UCSD-AML1 (cell line): ENCODE measurements around the gene FLT3LG.

ENCODE experiments used
- DNase-seq: peaks from one replicate; lab custom pipeline; 2025; ENCODE audit not compliant: unreplicated experiment; lab: John Stamatoyannopoulos, UW

FLT3LG gene

DNA sequence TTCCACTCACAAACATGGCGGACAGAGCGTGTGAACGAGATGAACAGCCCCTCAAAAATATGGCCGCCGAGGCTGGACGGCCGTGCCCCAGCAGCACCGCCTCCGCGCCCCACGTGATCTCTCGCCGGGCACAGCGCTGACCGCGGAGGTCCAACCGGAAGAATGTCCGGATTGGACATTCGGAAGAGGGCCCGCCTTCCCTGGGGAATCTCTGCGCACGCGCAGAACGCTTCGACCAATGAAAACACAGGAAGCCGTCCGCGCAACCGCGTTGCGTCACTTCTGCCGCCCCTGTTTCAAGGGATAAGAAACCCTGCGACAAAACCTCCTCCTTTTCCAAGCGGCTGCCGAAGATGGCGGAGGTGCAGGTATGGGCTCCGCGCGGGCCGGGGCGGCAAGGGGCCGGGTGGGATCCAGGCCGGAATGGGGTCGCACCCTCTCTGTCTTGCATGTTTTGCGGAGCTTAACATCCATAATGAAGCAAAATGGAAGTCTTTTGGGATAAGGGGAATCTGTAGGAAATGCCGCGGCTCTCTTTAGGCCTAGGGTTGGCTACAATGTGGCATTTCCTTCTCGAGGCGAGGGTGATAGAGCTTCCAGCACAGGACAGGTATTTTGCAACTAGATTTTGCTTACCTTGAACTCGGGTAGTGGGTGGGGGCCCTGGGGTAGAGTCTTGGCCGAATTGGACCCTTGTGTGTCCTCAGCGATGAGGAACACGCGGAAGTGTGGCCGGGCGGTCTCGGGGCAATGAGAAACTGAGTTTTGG, 13.4 kb downstream of the FLT3LG start, which contains the start of gene RPL13A:
Gene RPL13A, plus strand, starts transcription at position 332 of the 769 bp plus-strand sequence. Its CDS starts 22 bp downstream, at position 354.
- peak; percentile 100 for DNase-seq

- DNase-seq: no peak
Observed at GRCh38 chr19:49488046-49488862, 14.2 kb downstream of the FLT3LG start.

DNA sequence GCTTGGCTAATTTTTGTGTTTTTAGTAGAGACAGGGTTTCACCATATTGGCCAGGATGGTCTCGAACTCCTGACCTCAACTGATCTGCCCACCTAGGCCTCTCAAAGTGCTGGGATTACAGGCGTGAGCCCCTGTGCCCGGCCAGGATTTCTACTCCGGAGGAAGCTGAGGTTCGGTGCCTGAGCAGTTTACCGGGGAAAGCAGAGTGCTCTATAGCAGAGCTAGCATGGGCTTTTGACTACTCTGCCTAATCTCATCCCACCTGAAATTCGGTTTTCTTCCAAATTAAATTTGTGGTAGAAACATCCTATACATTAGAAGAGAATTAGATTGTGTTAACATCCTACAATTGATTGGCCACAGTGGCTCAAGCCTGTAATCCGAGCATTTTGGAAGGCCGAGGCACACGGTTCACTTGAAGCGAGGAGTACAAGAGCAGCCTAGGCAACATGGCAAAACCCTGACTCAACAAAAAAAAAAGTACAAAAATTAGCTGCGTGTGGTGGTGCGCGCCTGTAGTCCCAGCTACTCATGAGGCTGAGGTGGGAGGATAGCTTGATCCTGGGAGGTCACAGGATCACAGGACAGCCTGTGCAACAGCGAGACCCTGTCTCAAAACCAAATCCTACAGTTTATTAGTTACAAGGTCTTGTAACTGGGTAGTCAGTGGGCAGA, 15.0 kb downstream of the FLT3LG start:
- DNase-seq: no peak

DNA sequence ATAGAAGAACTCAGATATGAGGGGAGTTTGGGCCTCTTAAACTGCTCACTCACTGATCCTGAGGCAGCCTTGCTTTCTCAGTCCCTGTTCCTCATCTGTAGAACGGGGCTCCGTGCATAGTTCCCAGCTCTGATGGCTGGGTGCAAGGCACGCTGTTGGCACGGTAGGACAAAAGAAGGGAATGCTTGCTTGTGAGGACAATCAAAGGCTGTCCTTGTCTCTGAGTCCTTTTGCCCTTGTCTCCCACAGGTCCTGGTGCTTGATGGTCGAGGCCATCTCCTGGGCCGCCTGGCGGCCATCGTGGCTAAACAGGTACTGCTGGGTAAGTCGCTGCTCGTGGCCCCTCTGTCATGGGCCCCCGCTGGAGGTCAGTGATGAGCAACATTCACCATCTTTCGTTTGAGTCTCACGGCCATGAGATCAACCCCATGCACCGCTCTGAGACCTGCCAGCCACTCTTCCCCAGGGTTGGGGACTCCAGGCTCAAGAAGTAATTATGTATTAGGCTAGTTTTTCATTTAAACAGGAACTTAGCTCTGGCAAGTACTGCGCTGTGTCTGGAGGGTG, 15.7 kb downstream of the FLT3LG start:
- no peak for DNase-seq

DNA sequence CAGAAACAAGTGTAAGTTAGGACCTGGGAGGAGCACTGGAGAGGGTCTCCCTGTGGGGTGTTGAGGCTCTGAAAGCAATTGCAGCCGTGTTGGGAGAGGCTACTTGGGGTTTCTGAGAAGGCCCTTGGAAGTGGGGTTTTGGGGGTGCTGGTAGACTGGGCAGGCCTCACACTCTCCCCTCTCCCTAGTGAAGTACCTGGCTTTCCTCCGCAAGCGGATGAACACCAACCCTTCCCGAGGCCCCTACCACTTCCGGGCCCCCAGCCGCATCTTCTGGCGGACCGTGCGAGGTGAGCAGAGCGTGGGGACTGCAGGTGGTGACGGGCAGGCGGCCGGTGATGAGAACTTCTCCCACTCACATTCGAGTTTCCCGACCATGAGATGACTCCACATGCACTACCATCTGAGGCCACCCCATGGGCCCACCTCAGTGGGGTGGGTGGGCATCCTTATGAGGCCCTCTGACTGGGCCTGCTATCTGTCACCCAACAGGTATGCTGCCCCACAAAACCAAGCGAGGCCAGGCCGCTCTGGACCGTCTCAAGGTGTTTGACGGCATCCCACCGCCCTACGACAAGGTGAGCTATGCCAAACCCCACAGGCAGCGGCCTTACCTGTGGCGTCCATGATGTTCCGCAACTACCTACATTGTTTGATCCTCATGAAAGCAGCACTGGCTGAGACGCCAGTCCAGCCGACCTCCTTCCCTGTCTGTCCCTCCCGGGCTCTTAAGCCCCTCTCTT, 16.4 kb downstream of the FLT3LG start:
- no peak for DNase-seq

DNA sequence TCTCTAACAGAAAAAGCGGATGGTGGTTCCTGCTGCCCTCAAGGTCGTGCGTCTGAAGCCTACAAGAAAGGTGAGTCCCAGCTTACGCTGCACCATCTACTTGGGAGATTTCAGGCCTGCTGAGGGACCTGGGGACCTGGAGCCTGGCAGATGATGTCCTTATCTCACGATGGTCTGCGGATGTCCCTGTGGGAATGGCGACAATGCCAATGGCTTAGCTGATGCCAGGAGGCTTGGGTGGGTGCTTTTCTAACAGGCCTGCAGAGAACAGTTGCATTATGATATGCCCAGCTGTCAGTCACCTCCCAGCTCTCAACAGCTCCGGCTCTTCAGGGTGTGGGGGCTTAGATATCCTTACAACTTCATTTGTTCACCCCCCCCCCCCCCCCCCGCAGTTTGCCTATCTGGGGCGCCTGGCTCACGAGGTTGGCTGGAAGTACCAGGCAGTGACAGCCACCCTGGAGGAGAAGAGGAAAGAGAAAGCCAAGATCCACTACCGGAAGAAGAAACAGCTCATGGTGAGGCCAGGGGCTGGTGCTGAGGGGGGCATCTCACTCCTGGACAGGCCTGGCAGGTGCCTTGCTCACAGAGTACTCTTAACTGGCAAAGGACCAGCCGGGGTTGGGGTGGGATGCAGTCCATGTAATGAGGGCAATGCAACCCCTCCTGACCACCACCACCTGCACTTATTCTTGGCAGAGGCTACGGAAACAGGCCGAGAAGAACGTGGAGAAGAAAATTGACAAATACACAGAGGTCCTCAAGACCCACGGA, 17.2 kb downstream of the FLT3LG start:
- no peak for DNase-seq

- no peak for DNase-seq
Observed at GRCh38 chr19:49491804-49492572, 18.0 kb downstream of the FLT3LG start.

DNA sequence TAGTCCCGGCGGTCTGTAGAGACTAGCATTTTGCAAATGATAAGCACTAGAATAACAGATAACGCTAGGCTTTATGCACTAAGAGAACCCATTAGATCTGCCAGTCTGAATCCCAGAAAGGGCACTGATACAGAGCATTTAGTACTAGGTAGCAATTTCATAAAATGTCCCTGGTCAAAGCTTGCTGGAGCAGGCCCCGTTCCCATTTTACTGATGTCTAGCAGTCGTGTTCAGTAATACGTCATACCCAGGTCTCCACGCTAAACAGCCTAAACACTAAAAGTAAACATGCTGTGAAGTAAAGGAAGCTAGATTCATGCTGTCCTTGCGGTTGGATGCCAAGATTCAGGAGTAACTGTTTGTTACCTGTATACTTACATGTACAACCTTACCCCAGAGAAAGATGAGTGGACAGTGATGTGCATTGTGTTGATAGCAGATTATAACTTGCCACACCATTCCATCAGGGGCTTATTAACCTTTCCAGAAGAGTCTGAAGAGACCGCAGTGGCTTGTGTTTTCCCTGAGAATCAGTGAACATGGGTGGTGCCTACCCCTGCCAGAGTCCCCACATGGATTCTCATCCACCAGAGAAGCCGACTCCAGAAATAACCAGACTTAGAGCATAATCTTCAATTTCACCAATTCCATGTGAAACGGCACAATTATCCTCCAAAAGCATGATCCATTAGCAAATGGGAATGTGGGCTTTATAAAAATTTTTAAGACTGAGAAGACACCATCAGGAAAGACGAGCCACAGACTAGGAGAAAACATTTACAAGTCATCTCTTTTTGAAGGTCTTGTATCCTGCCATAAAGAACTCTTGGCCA, 18.8 kb downstream of the FLT3LG start:
- no peak for DNase-seq

GRCh38 chr19:49496574-49497008, 22.6 kb downstream of the FLT3LG start:
- no peak for DNase-seq

GRCh38 chr19:49497047-49497788, 23.2 kb downstream of the FLT3LG start:
- DNase-seq: peak; percentile 78

DNA sequence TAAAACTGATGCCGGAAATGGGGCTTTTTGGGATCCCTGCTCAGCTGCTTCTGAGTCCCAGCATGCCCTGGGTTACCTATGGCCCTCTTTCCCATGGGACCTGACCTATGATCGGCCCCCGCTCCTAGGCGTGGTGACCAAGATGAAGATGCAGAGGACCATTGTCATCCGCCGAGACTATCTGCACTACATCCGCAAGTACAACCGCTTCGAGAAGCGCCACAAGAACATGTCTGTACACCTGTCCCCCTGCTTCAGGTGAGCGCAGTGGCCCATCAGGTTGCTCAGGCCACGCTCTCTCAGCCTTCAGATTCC, 23.7 kb downstream of the FLT3LG start:
- DNase-seq: no peak

- no peak for DNase-seq
Observed at GRCh38 chr19:49498475-49498874, 24.5 kb downstream of the FLT3LG start.

DNA sequence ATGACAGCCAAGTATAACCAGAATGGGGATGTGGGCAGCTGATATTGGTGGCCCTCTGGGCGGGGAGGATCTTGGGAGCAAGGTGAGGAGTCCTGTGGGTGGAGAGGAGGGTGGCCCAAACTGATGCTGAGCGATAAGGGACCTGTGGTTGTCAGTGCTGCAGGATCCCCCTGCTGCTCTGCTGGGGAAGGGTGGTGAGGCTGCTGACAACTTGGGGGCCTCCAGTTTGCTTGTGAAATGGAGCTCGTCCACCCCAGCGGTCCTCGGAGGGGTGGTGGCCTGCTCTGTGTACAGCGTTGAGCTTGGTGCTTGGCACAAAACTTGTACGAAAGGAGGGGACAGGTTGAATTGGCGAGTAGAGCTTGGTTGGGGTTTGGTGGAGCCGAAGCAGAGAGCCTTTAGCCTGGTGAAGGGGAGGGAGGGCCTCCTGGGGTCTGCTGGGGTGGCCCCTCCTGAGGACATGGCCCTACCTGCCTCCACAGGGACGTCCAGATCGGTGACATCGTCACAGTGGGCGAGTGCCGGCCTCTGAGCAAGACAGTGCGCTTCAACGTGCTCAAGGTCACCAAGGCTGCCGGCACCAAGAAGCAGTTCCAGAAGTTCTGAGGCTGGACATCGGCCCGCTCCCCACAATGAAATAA, 25.1 kb downstream of the FLT3LG start:
- no peak for DNase-seq

GRCh38 chr19:49502866-49503581, 29.0 kb downstream of the FLT3LG start:
- peak; percentile 28 for DNase-seq

DNA sequence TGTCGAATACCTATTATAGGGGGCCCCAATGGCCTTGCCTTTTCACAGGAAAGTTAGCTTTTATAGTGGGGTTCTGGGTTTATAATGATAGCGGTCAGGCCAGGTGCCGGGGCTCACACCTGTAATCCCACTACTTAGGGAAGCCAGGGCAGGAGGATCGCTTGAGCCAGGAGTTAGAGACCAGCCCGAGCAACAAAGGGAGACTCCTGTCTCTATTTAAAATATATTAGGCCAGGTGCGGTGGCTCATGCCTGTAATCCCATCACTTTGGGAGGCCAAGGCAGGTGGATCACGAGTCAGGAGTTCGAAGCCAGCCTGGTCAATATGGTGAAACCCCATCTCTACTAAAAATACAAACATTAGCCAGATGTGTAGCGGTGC, 29.6 kb downstream of the FLT3LG start:
- DNase-seq: no peak

DNA sequence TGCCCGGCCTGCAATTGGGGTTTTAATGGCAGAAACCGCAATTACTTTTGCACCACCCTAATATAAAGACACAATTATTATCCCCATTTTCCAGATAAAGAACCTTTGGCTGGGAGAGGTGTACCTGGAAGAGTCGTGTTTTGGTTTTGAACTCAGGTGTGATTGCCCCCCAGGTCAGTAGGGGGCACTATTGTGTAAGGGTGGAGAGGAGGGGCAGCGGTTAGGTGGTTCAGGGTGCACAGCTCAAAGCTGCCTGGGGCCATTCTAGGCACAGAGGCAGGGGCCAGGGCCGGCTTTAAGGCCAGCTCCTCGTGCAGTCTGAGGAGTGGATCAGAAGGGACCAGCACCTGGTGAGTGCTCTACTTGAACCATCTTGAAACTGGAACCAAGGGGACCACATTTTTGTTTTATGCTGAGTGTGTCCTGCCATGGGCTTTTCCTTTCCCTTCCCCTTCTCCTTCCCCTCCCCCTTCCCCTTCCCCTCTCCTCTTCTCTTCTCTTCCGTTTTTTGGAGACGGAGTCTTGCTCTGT, 32.6 kb downstream of the FLT3LG start:
- peak; percentile 71 for DNase-seq
